ENCODE results near the gene SLC36A2.

Gene SLC36A2

GRCh38 chr5:151267491-151268260 is 79.7 kb downstream of the SLC36A2 start:
- Mint-ChIP-seq H3K36me3 (ENCODE audit: low read depth) (peaks cover 29% of the 10 kb centered on the region), H3K27ac (no peak overlapping the region), H3K4me3 (no peak overlapping the region), H3K27me3 (ENCODE audit: low read depth) (no peaks in the 10 kb centered on the region), H3K9me3 (no peaks in the 10 kb centered on the region), H3K4me1 (no peaks in the 10 kb centered on the region)
- no peak for TF ChIP-seq CTCF (IDR thresholded peaks at IDR 0.05; ENCODE audit: unreplicated experiment in 3 of 3)
